Measurements from ENCODE around the gene LACRT.

DNA sequence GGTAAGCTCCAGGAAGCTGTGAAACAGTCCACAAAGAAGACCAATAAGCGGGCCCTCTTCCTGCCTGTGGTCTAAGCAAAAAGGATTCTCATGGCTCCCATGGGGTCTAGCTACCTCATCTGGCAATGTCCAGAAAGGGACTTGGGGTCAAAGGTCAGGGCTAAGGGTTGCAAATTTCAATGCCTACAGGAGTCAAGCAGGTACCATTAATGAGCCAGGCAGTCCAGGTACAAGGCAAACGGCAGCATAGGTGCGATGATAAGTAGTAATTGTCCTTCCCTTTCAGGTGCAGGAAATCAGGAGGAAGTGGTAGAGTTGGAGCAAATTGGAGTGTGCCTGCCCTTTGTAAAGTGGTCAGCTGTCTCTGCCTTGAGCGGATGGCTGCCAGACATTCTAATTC is 6.4 kb upstream of the LACRT start:
- TF ChIP-seq YY1 (IDR thresholded peaks at IDR 0.05; ENCODE audit: low read depth, low read length), result no peak
- TF ChIP-seq, protein P1, sequence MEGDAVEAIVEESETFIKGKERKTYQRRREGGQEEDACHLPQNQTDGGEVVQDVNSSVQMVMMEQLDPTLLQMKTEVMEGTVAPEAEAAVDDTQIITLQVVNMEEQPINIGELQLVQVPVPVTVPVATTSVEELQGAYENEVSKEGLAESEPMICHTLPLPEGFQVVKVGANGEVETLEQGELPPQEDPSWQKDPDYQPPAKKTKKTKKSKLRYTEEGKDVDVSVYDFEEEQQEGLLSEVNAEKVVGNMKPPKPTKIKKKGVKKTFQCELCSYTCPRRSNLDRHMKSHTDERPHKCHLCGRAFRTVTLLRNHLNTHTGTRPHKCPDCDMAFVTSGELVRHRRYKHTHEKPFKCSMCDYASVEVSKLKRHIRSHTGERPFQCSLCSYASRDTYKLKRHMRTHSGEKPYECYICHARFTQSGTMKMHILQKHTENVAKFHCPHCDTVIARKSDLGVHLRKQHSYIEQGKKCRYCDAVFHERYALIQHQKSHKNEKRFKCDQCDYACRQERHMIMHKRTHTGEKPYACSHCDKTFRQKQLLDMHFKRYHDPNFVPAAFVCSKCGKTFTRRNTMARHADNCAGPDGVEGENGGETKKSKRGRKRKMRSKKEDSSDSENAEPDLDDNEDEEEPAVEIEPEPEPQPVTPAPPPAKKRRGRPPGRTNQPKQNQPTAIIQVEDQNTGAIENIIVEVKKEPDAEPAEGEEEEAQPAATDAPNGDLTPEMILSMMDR (IDR thresholded peaks at IDR 0.05; ENCODE audit: control extremely low read depth in 1 of 3, insufficient read depth in 1 of 3, low read depth in 1 of 3, low read length in 3 of 3), result no peak
- no peak for TF ChIP-seq RAD21 (IDR thresholded peaks at IDR 0.05 in 1 of 2, conservative IDR thresholded peaks at IDR 0.05 in 1 of 2; ENCODE audit: low read depth in 2 of 2, low read length in 2 of 2)
- no peak for TF ChIP-seq BRCA1 (IDR thresholded peaks at IDR 0.05; ENCODE audit: low read depth, low read length)
- no peak for TF ChIP-seq EZH2 (IDR thresholded peaks at IDR 0.05; ENCODE audit: low read depth, low read length, severe bottlenecking)
- TF ChIP-seq NRF1 (IDR thresholded peaks at IDR 0.05; ENCODE audit: low read depth, low read length), result no peak
- TF ChIP-seq HDAC6 (IDR thresholded peaks at IDR 0.05; ENCODE audit: low read depth, low read length), result no peak
- TF ChIP-seq POLR2AphosphoS5 (IDR thresholded peaks at IDR 0.05; ENCODE audit: low read depth, low read length), result no peak
- TF ChIP-seq KDM1A (IDR thresholded peaks at IDR 0.05; ENCODE audit: borderline replicate concordance, low read length), result no peak

Measured in H1 (cell line).